ENCODE results near the gene CLCF1.

CLCF1 gene

DNA sequence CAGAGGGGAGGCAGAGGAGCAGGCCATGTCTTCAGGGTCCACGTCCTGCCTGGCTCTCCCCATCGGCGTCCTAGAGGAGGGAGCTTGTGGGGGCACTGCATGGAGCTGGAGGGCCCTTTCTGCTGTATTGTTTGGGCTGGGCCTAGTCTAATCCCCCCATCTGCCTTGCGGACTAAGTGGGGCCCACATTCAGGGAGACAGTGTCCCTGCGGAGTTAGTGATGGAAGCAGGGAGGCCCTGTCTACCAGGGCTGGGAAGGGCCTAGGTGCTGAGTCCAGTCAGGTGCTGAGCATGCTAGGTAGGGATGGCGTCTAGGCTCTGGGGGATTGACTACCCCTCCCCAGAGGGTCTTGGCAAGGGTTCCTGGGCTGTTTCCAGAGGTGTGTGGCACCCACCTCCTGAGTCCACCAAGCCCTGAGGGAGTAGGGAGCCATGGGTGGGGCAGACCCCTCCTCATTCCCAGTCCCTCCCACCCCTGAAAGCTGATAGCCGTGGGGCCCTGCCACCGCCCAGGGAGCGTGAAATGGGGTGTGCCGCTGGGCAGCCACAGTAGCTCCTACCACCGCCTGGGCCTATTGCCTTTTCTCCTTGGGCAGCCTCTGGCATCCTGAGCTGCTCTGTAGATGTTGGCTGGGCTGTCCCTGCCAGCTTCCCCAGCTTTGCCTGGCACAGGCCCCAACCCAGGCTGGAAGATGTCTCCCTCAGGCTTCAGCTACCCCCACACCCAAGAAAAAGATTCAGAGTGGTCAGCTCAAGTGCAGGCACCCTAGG lies 18.2 kb downstream of the CLCF1 start:
- no peak for DNase-seq

DNA sequence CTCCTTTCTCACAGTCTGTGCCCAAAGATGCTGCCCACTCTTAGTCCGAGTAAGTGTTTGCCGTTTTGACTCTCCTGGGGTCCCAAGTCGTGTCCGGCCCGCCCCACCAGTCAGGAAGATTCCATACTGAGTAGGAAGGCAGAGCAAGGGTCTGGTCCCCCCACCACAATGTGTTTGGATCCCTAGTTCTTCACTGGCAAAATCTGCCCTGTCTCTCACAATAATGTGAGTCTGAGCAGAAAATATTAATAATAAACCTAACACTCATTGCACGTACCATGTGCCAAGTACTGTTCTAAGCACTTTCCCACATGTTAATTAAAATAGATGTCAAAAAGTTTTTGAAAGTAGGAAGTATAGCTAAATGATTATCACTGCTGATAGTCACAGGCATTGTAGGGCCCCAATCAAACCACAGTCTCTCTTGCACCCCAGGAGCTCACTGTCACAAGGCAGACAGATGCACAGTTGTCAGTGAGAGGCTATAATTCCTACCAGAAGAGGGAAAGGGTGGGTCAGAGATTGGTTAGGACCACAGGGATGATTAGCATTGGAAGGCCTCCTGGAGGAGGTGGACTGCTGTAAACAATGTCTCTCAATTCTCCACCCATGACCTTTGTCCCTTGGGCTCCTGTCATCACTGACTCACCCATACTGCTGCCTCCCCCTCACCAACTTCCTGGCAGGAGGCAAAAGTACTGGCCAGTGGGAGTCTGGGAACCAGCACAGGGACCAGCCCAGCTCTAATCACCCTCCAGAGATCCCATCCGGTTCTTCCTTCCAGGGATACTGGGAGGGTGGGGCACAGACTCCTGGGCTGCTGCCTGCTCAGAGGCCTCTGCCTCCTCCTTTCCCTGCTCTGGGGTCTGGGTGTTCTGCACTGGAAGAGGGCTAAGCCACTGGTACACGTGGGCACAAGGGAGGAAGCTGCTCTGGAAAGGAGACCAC lies 19.0 kb downstream of the CLCF1 start:
- no peak for DNase-seq

DNA sequence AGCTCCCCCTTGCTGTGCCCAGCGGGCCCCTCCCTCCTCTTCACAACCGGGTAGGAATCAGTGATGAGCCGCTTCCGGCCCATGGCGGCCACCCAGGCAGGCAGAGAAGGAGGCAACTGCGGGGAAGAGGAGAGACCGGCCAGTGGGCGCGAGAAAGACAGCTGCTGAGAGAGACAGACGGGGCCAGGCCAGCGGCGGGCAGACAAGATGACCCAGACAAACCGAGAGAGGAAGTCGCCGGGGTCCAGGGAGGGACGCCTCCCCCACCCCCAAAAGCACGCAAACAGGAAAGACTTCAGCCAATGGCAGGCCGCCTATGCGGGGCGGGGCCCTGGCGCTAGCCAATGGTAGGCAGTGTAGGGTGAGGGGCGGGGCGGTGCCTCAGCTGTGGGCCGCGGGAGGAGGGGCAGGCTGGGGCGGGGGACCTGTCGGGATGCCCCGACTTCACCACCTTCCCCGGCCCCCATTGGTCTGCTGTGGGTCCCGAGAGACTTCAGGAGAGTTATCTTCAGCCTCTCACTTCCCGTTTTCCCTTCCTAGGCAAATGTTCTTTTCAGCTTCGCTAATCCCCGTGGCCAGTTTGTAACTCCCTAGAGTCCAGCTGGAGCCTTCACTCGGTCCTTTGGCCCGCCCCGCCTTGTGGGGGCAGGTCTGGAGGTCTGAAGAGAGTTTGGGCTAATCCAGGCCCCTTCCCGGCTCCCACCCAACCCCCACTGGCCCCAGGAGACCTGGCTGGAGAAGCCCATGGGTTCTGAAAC lies 19.9 kb downstream of the CLCF1 start, which contains the start of gene POLD4:
TSS of gene POLD4 (minus strand) at position 230 of the 758 bp plus-strand sequence. CDS start at position 83, 147 bp downstream.
- peak; percentile 64 for DNase-seq

DNA sequence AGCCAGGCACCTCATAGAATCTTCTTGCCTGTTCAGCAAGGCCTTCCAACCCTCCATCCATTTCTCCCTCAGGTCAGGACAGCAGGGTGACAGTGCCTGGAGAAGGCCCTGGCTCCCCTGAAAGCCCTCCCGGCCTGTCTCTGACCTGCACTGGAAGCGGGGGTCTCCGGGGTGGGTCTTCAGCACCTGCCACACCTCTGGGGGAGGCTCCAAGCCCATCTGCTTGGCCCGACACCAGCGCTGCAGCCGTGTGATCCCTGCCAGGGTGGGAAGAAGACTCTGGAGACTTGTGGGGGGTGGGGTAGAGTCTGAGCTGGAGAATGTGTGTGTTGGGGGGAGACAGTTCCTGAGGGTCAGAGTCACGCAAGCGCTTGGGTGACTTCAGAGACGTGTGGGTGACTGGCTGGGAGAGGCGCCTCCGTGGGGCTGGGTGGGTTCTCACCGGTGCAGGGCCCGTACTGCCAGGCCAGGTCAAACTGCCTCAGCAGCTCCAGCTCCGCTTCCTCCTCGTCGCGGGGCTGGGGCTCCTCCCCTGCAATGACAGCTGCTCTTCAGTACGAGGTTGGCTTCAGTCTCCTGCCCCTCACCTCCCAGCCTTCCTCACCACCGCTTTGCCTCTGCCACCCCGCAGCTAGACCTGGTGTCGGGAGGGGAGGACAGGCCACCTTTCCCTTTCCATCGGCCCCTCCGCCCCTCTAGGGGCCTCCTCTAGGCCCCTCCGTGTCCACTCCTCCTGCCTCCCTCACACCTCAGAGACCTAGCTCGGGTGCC lies 20.7 kb downstream of the CLCF1 start:
- no peak for DNase-seq

DNA sequence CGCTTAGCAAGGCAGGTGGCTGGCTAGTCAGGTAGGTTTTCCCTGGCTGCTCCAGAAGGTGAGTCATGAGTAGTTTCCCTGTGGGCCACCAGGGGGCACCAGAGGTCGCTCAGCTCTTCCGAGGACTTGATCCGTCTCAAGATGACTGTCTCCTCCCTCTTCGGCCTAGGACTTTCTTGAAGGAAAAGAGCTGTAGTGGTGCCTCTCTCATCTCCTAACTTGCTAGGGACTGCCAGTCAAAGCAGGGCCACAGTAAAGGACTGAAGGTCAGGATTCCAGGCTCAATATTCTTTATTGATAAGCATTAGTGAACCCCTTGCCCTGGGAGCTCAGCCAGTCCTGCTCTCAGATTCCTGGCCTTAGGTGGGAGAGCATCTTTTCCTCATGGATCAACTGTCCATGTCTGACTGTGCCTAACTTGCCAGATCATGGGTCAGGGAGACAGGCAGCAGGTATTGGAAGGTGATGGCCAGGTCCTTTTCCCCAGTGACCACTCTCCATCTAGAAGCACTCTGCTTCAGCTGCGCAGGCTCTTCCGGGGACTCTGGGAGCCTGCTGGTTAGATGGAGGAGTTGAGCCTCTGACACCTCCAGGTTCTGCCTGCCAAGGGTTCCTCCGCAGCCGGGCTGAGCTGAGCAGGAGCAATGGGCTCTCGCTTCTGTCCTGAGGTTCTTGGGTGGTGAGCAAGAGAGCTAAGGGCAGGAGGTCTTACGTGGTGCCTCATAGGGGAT lies 22.0 kb downstream of the CLCF1 start:
- no peak for DNase-seq

DNA sequence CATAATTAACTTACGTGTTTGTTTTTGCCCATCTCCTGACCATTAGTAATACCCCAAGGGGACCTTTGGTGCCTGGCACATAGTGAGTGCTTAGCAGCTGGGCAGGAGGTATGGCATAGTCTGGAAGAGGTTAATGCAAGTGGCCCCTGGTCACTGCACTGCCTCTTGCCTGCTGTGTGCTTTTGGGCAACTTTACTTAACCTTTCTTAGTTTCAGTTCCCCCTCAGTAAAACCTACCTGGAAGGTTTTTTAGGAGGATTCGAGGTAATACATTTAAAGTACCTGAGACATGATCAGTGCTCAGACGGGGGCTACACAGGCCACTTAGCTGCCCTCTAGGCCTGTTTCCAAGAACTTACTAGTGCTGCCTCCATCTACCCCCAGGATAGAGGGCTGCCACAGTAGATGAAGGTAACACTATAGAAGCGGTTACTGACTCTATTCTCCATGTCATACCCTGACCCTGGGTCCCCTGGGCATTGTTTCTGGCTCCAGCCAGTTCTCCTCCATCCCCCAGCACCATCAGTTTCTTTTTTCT lies 23.4 kb downstream of the CLCF1 start:
- DNase-seq: no peak

DNA sequence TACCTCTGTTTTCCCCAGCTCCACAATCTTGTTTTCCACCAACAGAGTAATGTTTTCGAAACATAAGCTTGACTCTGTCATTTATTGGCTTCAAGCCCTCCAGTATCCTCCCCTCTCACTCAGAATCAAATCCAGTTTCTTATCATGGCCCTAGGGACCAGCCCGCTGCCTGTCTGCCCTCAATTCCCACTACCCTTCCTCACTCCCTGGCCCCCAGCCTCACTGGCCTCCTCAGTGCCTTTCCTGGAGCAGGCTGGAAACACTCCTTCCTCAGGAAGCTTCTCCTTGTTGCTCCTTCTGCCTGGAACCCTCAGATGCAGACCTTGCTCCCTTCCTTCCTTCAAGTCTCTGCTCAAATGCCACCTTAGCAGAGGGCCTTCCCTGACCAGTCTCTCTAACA lies 23.9 kb downstream of the CLCF1 start:
- no peak for DNase-seq

DNA sequence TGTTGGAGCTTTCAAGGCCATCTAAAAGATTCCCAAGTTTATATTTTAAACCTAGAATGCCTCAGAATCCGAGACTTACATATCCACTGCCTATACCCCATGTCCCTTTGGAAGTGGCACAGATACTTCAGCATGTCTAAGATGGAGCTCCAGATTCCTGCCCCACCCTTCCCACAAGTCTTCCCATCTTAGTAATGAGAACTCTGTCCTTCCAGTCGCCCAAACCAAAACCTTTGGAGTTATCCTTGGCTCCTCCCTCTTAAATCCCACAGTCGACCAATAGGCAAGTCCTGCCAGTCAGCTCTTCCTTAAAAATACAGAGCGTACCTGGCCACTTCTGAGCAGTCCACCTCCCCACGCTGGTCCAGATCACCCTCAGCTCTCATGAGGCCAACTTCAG lies 24.4 kb downstream of the CLCF1 start:
- no peak for DNase-seq

DNA sequence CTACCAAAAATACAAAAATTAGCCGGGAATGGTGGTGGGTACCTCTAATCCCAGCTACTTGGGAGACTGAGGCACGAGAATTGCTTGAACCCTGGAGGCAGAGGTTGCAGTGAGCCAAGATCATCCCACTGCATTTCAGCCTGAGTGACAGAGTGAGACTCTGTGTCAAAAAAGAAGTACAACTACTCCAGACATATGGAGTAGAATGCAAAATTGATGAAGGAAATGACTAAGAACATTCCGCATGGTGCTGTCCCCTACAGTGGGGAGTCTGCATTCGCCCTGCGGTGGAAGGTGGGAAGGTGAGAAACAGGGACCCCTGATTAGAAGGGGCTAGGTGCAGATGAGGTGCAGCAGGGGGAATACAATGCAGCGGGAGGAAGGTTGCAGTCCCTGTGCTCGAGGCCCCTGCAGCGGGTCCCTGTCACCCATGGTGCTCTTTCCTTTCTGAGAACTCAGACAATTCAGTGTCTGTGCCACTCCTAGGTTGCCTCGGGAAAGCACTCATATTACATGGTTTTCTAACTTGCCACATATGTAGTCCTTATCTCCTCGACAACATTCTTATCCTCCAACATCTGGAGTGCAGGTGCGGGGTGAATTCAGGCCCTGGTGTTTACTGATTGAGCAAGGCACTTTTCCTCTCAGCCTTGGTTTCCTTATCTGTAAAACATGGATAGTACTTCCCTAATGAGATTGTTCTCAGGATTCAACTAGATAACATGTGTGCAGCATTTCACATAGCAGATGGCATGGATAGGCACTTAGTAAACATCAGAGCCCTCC lies 25.2 kb downstream of the CLCF1 start:
- peak; percentile 51 for DNase-seq

DNA sequence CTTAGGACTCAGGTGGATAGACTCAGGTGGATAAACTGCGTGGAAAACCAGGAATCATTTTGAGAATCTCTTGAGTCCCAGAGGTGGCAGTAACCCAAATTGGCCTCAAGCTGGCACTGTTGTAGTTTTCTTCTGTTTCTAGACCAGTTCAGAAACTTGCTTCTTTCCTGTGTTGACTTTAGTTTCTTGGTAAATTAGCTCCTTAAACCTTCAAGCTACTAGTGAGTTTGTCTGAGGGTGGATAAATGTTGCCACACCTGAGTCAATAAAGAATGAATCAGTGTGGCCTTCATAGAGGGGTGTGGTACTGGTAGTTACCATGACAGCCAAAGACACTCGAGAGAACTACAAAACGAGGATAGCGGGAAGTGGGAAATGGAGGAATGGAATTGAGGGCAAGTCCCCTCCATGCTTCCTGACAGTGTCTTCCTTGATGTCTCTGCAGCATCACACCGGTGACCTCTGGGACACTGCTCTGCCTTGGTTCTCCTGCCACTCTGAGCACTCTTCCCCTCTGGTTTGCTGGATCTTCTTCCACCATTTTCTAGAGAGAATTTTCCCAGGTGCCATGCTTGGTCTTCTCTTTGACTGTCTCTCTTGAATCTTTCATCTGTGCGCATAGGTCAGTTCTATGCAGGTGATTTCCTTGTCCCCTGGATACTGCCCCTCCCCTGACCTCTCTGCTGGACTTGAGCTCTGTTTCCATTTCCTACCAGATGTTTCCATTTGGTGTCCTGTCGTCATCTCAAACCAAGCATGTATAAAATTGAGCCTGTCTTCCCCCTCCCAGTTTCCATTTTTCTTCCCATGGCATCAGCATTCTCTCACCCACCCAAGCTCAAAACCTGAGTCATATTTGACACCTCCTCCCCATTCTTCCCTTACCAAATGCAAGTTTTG lies 27.2 kb downstream of the CLCF1 start:
- no peak for DNase-seq

DNA sequence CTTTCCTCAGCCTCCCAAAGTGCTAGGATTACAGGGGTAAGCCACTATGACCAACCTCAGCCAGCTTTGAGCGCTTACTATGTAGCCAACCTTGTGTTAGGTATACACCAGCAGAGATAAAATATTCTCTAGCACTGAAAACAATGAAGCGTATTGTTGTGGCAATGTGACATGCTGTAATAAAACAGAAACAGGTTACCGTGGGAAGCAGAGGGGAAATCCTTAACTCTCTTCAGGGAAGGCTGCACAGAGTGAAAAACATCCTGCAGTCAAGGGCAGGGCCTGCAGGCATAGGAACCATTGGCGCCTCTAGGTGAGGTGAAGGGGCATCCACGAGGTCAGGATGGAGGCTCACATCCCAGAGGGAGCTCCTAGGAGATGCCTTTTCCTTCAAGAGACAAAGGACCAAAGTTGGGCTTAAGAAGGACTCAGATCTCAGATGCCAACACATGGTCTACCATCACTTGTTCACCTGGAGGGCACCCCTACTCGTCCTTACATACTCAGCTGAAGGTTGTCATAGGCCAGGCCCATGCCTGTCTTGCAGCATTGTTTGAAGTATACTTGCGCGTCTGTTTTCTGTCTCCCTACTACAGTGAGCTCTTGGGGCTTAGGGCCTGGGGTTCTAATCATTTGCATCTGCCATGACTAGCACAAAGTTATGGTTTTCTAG lies 28.0 kb downstream of the CLCF1 start:
- DNase-seq: no peak

DNA sequence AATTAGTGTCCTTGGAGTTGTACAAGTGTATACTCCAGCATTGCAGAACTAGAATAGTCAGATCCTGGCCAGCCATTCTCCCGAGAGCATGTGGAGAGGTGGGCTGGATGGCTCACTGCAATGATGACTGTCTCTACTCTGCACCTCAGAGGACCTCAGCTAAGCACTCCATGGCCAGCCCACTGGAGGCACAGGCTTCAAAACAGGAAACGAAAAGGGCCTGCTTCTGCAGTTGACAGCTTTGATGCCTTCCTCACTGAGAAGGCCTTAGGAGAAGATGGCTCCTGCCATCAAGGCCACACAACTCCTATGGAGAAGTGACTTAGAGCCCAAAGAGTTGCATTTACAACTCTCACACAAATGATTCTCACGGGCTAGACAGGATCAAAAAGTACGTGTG lies 29.1 kb downstream of the CLCF1 start:
- no peak for DNase-seq

DNA sequence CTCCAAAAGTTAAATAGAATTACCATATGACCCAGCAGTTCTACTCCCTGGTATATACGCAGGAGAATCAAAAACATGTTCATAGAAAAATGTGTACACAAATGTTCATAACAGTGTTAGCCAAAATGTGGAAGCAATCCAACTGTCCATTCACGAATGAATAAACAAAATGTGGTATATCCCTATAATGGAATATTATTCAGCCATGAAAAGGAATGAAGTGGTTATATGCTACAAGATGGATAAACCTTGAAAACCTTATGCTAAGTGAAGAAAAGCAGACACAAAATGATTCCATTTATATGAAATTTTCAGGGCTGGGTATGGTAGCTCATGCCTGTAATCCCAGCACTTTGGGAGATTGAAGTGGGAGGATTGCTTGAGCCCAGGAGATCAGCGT lies 36.1 kb downstream of the CLCF1 start:
- no peak for DNase-seq

DNA sequence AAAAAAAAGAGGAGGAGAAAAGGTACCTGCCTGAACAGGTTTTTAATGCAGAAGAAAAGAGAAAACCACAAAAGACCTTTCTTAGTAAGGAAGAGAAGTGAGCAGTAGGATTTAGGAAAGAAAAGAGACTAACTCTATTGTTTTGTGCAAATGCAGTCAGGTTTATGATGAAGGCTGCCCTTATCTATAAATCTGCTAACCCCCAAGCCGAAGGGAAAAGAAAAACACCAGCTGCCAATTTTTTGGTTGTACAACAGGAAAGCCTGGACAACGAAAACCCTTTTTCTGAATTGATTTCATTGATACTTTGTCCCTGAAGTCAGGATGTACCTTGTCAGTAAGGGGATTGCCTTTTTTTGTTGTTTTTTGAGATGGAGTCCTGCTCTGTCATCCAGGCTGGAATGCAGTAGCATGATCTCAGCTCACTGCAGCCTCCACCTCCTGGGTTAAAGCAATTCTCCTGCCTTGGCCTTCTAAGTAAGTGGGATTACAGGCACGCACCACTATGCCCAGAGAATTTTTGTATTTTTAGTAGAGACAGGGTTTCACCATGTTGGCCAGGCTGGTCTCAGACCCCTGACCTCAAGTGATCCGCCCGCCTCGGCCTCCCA lies 41.2 kb downstream of the CLCF1 start:
- no peak for DNase-seq

DNA sequence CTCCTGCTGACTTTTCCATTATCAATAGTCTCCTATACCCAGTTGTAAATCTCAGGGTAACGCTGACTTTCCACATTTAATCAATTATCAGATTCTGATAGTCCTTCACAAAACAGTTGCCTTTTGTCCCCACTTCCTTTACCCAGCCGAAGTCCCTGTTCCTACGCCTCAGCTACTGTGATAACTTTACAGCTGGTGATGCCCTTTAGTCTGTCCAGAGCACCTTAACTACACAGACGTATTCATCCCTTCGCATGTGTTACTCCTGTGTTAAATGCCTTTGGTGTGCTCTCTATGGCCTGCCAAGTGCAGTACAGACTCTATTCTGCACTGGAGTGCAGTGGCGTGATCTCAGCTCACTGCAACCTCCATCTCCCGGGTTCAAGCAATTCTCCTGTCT lies 49.9 kb downstream of the CLCF1 start:
- no peak for DNase-seq

DNA sequence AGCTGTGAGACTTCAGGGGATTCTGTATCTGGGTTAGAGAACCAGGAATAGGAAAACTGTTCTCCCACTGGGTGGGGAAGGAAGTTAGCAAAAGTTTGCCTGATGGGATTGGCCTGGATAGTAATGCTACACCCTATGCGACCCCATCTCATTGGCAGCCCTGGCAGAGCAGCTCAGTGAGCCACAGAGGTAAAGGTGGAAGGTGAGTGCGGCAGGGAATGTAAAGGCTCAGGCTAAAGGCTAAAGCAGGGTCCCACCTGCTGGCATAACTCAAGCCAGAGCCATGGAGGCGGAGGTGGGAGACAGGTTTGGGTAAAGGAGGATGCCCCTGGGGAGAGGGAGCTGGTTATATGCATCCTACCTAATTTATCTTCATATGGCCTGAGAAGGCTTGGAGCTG lies 51.3 kb downstream of the CLCF1 start:
- DNase-seq: no peak

DNA sequence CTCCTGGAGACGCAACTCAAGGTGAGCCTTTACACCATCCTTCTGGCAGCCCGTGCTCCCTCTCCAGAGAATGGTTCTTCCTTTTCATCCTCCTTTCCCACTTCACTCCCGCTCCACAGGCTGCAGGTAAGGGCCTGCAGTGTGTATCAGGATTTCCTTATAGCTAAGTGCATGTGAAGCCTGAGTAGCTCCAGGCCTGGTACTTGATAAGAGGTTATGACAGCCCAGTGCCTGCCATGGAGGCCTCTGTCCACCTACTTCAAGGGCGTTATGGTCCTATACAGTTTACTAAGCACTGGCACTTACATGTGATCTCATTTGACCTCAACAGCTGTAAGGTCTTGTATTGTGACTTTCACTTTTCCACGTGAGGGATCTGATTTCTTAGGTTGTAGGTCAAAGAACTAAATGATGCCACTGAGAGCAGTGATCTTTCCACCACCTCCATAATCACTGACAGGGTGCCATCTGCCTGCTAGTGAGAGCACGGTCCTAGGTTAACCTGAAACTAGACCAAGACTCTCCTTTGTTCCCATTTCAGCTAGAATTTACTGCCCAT lies 52.0 kb downstream of the CLCF1 start:
- DNase-seq: no peak

DNA sequence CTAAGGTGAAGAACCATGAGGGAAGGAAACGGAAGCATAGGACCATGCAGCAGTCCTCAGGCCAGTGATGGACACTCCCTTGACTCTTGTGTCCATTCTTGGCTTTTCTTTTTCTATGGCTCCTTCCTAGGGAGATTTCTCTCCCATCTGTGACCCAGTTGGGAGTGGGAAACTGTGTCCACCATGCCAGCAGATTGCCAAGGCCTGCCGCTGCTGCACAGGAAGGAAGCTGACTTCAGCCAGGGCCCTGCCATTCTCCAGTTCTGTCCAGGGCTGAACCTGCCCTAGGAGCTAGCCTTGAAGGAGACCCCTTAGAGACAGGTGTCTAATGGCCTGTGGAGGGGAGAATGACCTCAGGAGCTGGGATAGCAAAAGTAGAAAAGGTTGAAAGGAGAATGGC lies 52.7 kb downstream of the CLCF1 start:
- no peak for DNase-seq
